ENCODE results near the gene FAM227A.

Gene FAM227A

DNA sequence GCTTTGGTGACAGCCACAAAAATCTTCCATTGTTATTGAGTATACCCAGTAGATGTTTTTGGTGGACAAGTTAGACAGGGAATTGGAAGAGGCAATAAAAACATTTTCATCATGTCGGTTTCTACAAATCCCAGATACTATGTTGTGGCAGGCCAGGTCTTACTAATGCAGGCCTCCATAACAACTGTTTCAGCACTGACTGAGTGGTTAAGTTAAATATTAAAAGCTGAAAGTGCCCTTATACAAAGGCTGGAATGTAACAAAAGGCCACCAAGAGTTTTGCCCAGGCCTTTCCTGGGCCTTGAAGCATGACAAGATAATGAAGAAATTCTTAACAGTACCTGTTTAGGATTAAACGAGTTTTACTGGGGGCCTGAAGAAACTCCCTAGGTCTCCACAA is 115.5 kb downstream of the FAM227A start:
- no peak for DNase-seq (ENCODE audit: low read depth, low spot score)

DNA sequence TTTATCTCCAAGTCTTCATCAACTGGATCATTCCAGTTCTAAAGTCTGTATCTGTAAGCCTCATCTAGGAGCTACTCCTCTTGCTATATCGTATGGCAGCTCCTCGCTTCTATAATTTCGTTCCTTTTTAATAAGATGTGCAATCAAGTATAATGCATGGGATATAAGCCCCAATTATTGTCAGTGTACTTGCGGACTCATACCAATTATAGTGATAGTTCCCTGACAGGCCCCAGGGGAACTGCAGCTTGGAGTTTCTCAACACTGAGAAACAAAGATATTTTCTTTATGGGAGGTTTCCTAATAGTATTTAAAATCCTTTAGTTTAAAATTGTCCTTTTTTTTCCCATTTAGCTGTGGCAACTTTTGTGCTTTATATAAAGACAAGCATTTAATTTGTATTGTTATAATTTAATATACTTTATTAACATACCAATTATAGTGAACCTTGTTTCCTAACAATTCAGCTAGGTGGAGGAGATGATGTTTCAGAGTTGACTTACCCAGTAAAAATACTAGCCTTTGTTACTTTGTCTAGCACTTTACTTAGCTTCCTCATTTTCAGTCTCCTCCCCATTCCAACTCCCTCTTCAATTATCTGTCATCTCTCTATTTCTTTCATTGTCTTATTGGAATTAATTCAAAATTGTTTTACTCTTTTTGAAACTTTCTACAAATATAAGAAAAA is 124.8 kb downstream of the FAM227A start:
- no peak for DNase-seq (ENCODE audit: low read depth, low spot score)

Measured in iPS DF 19.7 (cell line).